ENCODE data around the gene STEAP1B.
"Not testable (repeated sequence)": the region's sequence is repeated elsewhere in the genome, so short reads cannot be mapped to it uniquely, and the experiment has no call there.

The STEAP1B gene

GRCh38 chr7:22543169-22543568 is 43.2 kb upstream of the STEAP1B start:
- in situ Hi-C loops (cut with MboI; ENCODE audit: low pct_unique_long_range_greater_than_20kb, low sequenced_read_pairs, unreplicated experiment) = no loop called here
- TF ChIP-seq, protein P1, sequence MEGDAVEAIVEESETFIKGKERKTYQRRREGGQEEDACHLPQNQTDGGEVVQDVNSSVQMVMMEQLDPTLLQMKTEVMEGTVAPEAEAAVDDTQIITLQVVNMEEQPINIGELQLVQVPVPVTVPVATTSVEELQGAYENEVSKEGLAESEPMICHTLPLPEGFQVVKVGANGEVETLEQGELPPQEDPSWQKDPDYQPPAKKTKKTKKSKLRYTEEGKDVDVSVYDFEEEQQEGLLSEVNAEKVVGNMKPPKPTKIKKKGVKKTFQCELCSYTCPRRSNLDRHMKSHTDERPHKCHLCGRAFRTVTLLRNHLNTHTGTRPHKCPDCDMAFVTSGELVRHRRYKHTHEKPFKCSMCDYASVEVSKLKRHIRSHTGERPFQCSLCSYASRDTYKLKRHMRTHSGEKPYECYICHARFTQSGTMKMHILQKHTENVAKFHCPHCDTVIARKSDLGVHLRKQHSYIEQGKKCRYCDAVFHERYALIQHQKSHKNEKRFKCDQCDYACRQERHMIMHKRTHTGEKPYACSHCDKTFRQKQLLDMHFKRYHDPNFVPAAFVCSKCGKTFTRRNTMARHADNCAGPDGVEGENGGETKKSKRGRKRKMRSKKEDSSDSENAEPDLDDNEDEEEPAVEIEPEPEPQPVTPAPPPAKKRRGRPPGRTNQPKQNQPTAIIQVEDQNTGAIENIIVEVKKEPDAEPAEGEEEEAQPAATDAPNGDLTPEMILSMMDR (IDR thresholded peaks at IDR 0.05; ENCODE audit: extremely low read depth, insufficient read depth, missing control alignments) = no peak
- no peak for DNase-seq (ENCODE audit: low spot score)

GRCh38 chr7:22542669-22543068 is 42.7 kb upstream of the STEAP1B start:
- in situ Hi-C loops (cut with MboI; ENCODE audit: low pct_unique_long_range_greater_than_20kb, low sequenced_read_pairs, unreplicated experiment) = no loop called here

DNA sequence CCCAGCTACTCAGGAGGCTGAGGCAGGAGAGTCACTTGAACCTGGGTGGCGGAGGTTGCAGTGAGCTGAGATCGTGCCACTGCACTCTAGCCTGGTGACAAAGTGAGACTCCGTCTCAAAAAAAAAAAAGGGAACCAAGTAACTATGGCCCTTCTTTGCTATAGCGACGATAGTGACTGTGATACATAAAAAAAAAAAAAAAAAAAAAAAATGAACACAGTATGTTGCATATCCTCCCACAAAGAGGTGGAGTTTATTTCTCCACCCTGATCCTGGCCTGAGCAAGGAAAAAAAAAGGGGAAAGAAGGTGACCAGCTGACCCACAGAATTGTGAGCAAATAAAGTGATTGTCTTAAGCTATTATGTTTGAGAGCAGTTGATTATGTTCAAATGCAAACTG is 42.3 kb upstream of the STEAP1B start:
- in situ Hi-C loops (cut with MboI; ENCODE audit: low pct_unique_long_range_greater_than_20kb, low sequenced_read_pairs, unreplicated experiment) = no loop called here
- TF ChIP-seq, protein P1 (IDR thresholded peaks at IDR 0.05; ENCODE audit: extremely low read depth, insufficient read depth, missing control alignments) = no peak

More at GRCh38 chr7:22542669-22543068, 42.7 kb upstream of the STEAP1B start:
- TF ChIP-seq, protein P1 (IDR thresholded peaks at IDR 0.05; ENCODE audit: extremely low read depth, insufficient read depth, missing control alignments) = no peak
- DNase-seq (ENCODE audit: low spot score) = no peak

GRCh38 chr7:22541789-22542188 is 41.8 kb upstream of the STEAP1B start:
- TF ChIP-seq, protein P1 (IDR thresholded peaks at IDR 0.05; ENCODE audit: extremely low read depth, insufficient read depth, missing control alignments) = no peak
- no peak for DNase-seq (ENCODE audit: low spot score)
- in situ Hi-C loops (cut with MboI; ENCODE audit: low pct_unique_long_range_greater_than_20kb, low sequenced_read_pairs, unreplicated experiment) = no loop called here

More for the DNA sequence above, 42.3 kb upstream of the STEAP1B start:
- no peak for DNase-seq (ENCODE audit: low spot score)

- in situ Hi-C loops (cut with MboI; ENCODE audit: low pct_unique_long_range_greater_than_20kb, low sequenced_read_pairs, unreplicated experiment); DNase-seq (ENCODE audit: low spot score): not testable (repeated sequence)
These were observed 28.5 kb upstream of the STEAP1B start for GRCh38 chr7:22528537-22528936.

- DNase-seq (ENCODE audit: low spot score); in situ Hi-C loops (cut with MboI; ENCODE audit: low pct_unique_long_range_greater_than_20kb, low sequenced_read_pairs, unreplicated experiment): not testable (repeated sequence)
These were observed 24.5 kb upstream of the STEAP1B start for GRCh38 chr7:22524353-22524947.

GRCh38 chr7:22523478-22524352 is 23.7 kb upstream of the STEAP1B start:
- TF ChIP-seq, protein P1 (IDR thresholded peaks at IDR 0.05; ENCODE audit: extremely low read depth, insufficient read depth, missing control alignments) = peak; percentile 21
- in situ Hi-C loops (cut with MboI; ENCODE audit: low pct_unique_long_range_greater_than_20kb, low sequenced_read_pairs, unreplicated experiment); DNase-seq (ENCODE audit: low spot score): not testable (repeated sequence)

GRCh38 chr7:22519560-22519959 is 19.6 kb upstream of the STEAP1B start:
- in situ Hi-C loops (cut with MboI; ENCODE audit: low pct_unique_long_range_greater_than_20kb, low sequenced_read_pairs, unreplicated experiment) = not testable (repeated sequence)

GRCh38 chr7:22516950-22517349 is 17.0 kb upstream of the STEAP1B start:
- DNase-seq (ENCODE audit: low spot score); in situ Hi-C loops (cut with MboI; ENCODE audit: low pct_unique_long_range_greater_than_20kb, low sequenced_read_pairs, unreplicated experiment): not testable (repeated sequence)

More at GRCh38 chr7:22519560-22519959, 19.6 kb upstream of the STEAP1B start:
- DNase-seq (ENCODE audit: low spot score) = not testable (repeated sequence)

- in situ Hi-C loops (cut with MboI; ENCODE audit: low pct_unique_long_range_greater_than_20kb, low sequenced_read_pairs, unreplicated experiment); DNase-seq (ENCODE audit: low spot score): not testable (repeated sequence)
These were observed 15.0 kb upstream of the STEAP1B start for GRCh38 chr7:22514963-22515362.

- in situ Hi-C loops (cut with MboI; ENCODE audit: low pct_unique_long_range_greater_than_20kb, low sequenced_read_pairs, unreplicated experiment); DNase-seq (ENCODE audit: low spot score): not testable (repeated sequence)
These were observed 7.3 kb upstream of the STEAP1B start for GRCh38 chr7:22507320-22507719.

All from GM13977 (cell line).